OCI-LY7 (cell line): Measurements from ENCODE around the gene GPS1. TPM values are rescaled to one million over a fixed set of nuclear protein-coding genes. Genes with fewer than 3 reads are reported as not detected.

ENCODE experiments used
- BruUV-seq: library from RNA; stranded (reverse); fragments of 400-500 nt; replicated peaks from 2 replicates; lab custom pipeline; 2021; lab: Mats Ljungman, UMichigan
- CTCF ChIA-PET: fragments of 300-600 bp; sonication (Branson Sonifier 250); formaldehyde crosslinking; loops from one replicate; lab custom pipeline; 2022; ENCODE audit warnings: antibody characterized with exemption; ENCODE audit not compliant: unreplicated experiment; lab: Charles Lee
- POLR2A ChIA-PET: fragments of 300-600 bp; sonication (Branson Sonifier 250); formaldehyde crosslinking; loops from one replicate; lab custom pipeline; 2022; ENCODE audit warnings: antibody characterized with exemption; lab: Charles Lee
- DNase-seq: peaks from one replicate; pipeline ENCODE4 v3.0.0-alpha.2; 2015; ENCODE audit warnings: low spot score
- H2AFZ ChIP-seq: fragments of 200-600 bp; sonication (generic), shearing (Covaris generic); 2 replicates; pipeline ENCODE4 v1.6.1; 2014; ENCODE audit warnings: mild to moderate bottlenecking, antibody characterized with exemption, low read length, moderate library complexity
- H3K27ac ChIP-seq: fragments of 200-600 bp; sonication (generic); 2 replicates; pipeline ENCODE4 v1.5.1; 2014; ENCODE audit warnings: mixed run types, low read depth, mild to moderate bottlenecking, moderate library complexity, low read length, inconsistent platforms; ENCODE audit not compliant: poor library complexity, severe bottlenecking
- H3K36me3 ChIP-seq: fragments of 200-600 bp; sonication (generic); 2 replicates; pipeline ENCODE4 v1.6.1; 2014; ENCODE audit warnings: mild to moderate bottlenecking, antibody characterized with exemption, low read length, moderate library complexity, mixed read lengths; ENCODE audit not compliant: insufficient read depth
- H3K4me1 ChIP-seq: fragments of 200-600 bp; sonication (generic); 2 replicates; pipeline ENCODE4 v1.5.1; 2014; ENCODE audit warnings: mild to moderate bottlenecking, low read length; ENCODE audit not compliant: insufficient read depth, poor library complexity, severe bottlenecking
- H3K4me2 ChIP-seq: fragments of 200-600 bp; sonication (generic); 2 replicates; pipeline ENCODE4 v1.6.1; 2014; ENCODE audit warnings: mild to moderate bottlenecking, low read length
- H3K4me3 ChIP-seq: fragments of 200-600 bp; sonication (generic); 2 replicates; pipeline ENCODE4 v1.5.1; 2014; ENCODE audit warnings: mild to moderate bottlenecking, low read depth, low read length; ENCODE audit not compliant: poor library complexity, severe bottlenecking
- H3K79me2 ChIP-seq: fragments of 200-600 bp; sonication (generic); 2 replicates; pipeline ENCODE4 v1.6.1; 2016; ENCODE audit warnings: low read depth, mild to moderate bottlenecking, low read length, moderate library complexity, mixed read lengths; ENCODE audit not compliant: insufficient read depth
- H3K9me2 ChIP-seq: fragments of 200-600 bp; sonication (generic); 2 replicates; pipeline ENCODE4 v1.6.1; 2016; ENCODE audit warnings: mild to moderate bottlenecking, low read length, mixed read lengths; ENCODE audit not compliant: insufficient read depth
- H3K9me3 ChIP-seq: fragments of 200-600 bp; sonication (generic); 2 replicates; pipeline ENCODE4 v1.6.1; 2014; ENCODE audit warnings: mild to moderate bottlenecking, mixed run types, low read length, mixed read lengths
- H4K20me1 ChIP-seq: fragments of 200-600 bp; sonication (generic); 2 replicates; pipeline ENCODE4 v1.6.1; 2014; ENCODE audit warnings: mild to moderate bottlenecking, antibody characterized with exemption, low read length, moderate library complexity, mixed read lengths; ENCODE audit not compliant: insufficient read depth
- EZH2phosphoT487 ChIP-seq: fragments of 200-600 bp; sonication (generic); IDR thresholded peaks from 2 replicates; pipeline ENCODE4 v1.6.1; 2018; ENCODE audit warnings: low read depth, borderline replicate concordance, mild to moderate bottlenecking, mixed run types, antibody characterized with exemption, low read length, moderate library complexity, mixed read lengths
- intact Hi-C: fragments of 100-400 bp; cut with micrococcal nuclease; formaldehyde crosslinking; loops from one replicate; pipeline ENCODE4 v1.10.0; 2022; ENCODE audit not compliant: unreplicated experiment
- total RNA-seq, 2 experiments: library from RNA; depleted of rRNA in 1 of 2; stranded (reverse); fragments of >200 nt in 1 of 2; shearing (Covaris generic) in 1 of 2; gene quantifications; 2 replicates each; pipeline ENCODE4 v1.2.3, GENCODE V29; 2014 to 2022
- TF ChIP-seq, protein P1 (sequence below): fragments of 200-600 bp; sonication (generic); conservative IDR thresholded peaks from 2 replicates; pipeline ENCODE4 v1.5.1; 2014; ENCODE audit warnings: mild to moderate bottlenecking, antibody characterized with exemption, low read length, moderate library complexity, mixed read lengths

GPS1 gene
- total RNA-seq, 2 experiments from 2014 or later: 133 to 169 TPM

- H3K4me2 ChIP-seq: no peak overlapping the region
- CTCF ChIA-PET: no interaction called here
- no TSS peak for BruUV-seq
- no peaks in the 10 kb centered on the region for H3K9me3 ChIP-seq
- peaks cover 8% of the 10 kb centered on the region; the same call in 1 of the 2 replicates for H3K79me2 ChIP-seq
- POLR2A ChIA-PET: no interaction called here
- no peaks in the 10 kb centered on the region for H3K9me2 ChIP-seq
- no peaks in the 10 kb centered on the region for H4K20me1 ChIP-seq
- TF ChIP-seq, protein P1, sequence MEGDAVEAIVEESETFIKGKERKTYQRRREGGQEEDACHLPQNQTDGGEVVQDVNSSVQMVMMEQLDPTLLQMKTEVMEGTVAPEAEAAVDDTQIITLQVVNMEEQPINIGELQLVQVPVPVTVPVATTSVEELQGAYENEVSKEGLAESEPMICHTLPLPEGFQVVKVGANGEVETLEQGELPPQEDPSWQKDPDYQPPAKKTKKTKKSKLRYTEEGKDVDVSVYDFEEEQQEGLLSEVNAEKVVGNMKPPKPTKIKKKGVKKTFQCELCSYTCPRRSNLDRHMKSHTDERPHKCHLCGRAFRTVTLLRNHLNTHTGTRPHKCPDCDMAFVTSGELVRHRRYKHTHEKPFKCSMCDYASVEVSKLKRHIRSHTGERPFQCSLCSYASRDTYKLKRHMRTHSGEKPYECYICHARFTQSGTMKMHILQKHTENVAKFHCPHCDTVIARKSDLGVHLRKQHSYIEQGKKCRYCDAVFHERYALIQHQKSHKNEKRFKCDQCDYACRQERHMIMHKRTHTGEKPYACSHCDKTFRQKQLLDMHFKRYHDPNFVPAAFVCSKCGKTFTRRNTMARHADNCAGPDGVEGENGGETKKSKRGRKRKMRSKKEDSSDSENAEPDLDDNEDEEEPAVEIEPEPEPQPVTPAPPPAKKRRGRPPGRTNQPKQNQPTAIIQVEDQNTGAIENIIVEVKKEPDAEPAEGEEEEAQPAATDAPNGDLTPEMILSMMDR: no peak
- no peak for TF ChIP-seq EZH2phosphoT487
- no peak overlapping the region for H3K4me3 ChIP-seq
- peaks cover 17% of the 10 kb centered on the region for H3K4me1 ChIP-seq
- H2AFZ ChIP-seq: no peak overlapping the region
- intact Hi-C loops: no loop called here
- no peak overlapping the region for H3K27ac ChIP-seq
- peaks cover 70% of the 10 kb centered on the region for H3K36me3 ChIP-seq
- no peak for DNase-seq
Measured at GRCh38 chr17:82055023-82055964, 3.6 kb downstream of the GPS1 start.

GRCh38 chr17:82055965-82056728 is 4.4 kb downstream of the GPS1 start:
- peaks cover 9% of the 10 kb centered on the region for H3K4me1 ChIP-seq
- BruUV-seq: no TSS peak
- TF ChIP-seq, protein P1: no peak
- no peak for TF ChIP-seq EZH2phosphoT487
- H2AFZ ChIP-seq: no peak overlapping the region
- ChIA-PET CTCF (no interaction called here), POLR2A (no interaction called here)
- no peak for DNase-seq
- no peak overlapping the region for H3K4me2 ChIP-seq
- H3K36me3 ChIP-seq: peaks cover 79% of the 10 kb centered on the region
- H3K9me2 ChIP-seq: no peaks in the 10 kb centered on the region
- peaks cover 8% of the 10 kb centered on the region; the same call in 1 of the 2 replicates for H3K79me2 ChIP-seq
- H3K4me3 ChIP-seq: no peak overlapping the region
- intact Hi-C loops: no loop called here
- H3K9me3 ChIP-seq: no peaks in the 10 kb centered on the region
- no peak overlapping the region for H3K27ac ChIP-seq
- H4K20me1 ChIP-seq: no peaks in the 10 kb centered on the region
